Bronchial epithelial cell (primary cell): Measurements from ENCODE around the gene HUNK. TPM values are rescaled to one million over a fixed set of nuclear protein-coding genes. Genes with fewer than 3 reads are reported as not detected.

Experiments
- DNase-seq: peaks from one replicate; pipeline ENCODE4 v3.0.0-alpha.2; 2010; ENCODE audit warnings: low read depth
- FAIRE-seq: peaks from 2 replicates; lab custom pipeline; 2011; peaks lifted over from hg19 to GRCh38; lab: Jason Lieb, UNC
- H3K27me3 ChIP-seq: 2 replicates; pipeline ENCODE4 v1.5.1; 2011; ENCODE audit warnings: low read length; ENCODE audit not compliant: control insufficient read depth, insufficient read depth
- H3K36me3 ChIP-seq: 2 replicates; pipeline ENCODE4 v1.5.1; 2011; ENCODE audit warnings: low read length; ENCODE audit not compliant: control insufficient read depth, insufficient read depth
- H3K4me3 ChIP-seq: 2 replicates; pipeline ENCODE4 v1.5.1; 2011; ENCODE audit warnings: mild to moderate bottlenecking, low read depth, low read length, control low read depth
- CTCF ChIP-seq: IDR thresholded peaks from 2 replicates; pipeline ENCODE4 v1.5.1; 2011; ENCODE audit warnings: mild to moderate bottlenecking, moderate library complexity, low read length, control low read depth, inconsistent platforms; ENCODE audit not compliant: insufficient read depth, severe bottlenecking
- total RNA-seq: library from RNA; depleted of rRNA; stranded (reverse); fragments of >200 nt; gene quantifications from 2 replicates; pipeline ENCODE4 v1.2.1, GENCODE V29; 2014

HUNK gene
- total RNA-seq, 1 donor from 2014 or later: under 0.01 TPM

GRCh38 chr21:31905503-31906451 is 33.0 kb downstream of the HUNK start:
- H3K27me3 ChIP-seq: no peaks in the 10 kb centered on the region

DNA sequence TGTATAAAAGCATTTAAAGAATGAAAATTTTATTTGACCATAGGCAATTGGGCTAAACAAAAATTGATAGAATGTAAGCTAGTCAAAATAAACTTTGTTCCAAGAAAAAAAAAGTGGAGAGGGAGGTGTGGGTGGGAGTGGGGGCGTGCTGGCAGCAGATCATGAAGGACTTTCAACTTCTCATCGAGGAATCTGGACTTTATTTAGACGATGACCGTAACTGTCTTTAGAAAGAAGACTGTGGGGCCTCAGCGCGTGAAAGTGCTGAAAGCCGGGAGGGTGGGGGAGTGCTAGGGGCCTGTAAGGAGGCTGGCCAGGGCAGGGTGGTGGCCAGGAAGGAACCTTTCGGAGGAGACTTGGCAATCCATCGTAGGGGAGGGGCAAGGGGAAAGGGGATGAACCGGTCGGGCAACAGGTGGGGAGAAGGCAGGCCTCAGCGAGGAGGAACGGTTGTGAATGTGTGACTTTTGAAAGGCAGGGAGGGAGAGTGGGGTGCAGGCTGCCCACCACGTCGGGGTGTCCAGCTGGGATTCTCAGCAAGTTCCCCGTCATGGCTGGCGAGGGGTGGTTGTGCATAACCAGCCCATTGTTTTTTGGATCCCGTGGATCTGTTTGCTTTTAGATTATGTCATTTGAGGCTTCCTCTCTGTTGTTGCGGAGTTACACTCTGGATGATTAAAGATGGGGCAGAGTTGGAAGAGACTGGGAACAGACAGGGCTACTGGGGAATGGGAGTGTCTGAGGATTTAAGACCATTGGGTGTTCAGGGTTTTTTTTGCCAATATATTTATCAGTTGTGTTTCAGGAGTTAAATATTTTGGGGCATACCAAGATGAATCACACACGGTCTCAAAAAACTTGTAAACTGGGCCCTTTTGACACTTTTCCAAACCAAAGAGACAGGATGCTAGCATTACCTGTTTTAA is 35.5 kb downstream of the HUNK start:
- no peak overlapping the region for H3K4me3 ChIP-seq
- no peaks in the 10 kb centered on the region for H3K36me3 ChIP-seq
- TF ChIP-seq CTCF: no peak
- peak; percentile 16 for DNase-seq
- no peaks in the 10 kb centered on the region for H3K27me3 ChIP-seq
- no peak for FAIRE-seq

More at GRCh38 chr21:31905503-31906451, 33.0 kb downstream of the HUNK start:
- no peak for TF ChIP-seq CTCF
- H3K4me3 ChIP-seq: no peak overlapping the region
- DNase-seq: no peak
- no peaks in the 10 kb centered on the region for H3K36me3 ChIP-seq
- FAIRE-seq: no peak

DNA sequence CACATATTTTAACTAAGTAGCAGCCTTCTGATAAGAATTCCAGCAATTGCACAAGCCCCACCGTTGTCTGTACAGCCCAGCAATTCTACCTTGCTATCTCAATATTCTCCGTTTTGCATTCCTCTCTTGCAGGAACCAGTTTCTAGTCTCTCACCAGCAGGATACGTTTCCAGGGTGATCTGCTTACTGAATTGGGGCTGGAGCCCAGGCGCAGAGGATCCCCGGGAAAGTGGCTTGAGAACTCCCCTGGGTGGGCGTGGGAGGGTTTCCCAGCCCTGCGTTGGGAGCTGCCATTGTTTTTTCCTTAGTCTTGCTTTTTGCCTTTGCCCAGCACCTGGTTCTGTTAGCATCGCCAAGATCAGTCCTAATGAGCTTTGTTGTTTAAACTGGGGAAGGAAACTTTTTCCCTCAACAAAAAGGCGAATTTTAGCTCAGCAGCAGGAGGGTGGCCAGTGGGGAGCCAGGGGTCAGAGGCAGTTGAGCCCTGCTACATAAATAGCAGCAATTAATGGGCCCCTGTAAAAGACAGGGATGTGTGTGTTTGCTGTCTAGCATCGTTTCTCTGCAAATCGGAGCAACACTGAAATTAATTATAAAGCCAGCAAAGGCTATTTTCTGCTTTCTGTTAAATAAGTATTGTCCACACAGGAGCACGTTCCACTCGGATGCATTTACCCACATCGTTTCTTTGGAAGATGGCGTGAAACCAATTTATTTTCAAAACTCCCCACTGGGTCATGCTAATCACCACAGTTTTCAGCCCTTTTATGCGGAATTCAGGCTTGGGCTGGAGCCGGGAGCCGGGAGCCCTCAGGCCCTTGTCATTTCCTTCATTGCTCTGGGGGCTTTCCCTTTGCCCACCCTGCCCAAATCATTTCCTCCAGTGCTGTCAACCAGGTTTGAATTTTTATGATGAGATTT is 36.6 kb downstream of the HUNK start:
- FAIRE-seq (no peak), DNase-seq (no peak)
- TF ChIP-seq CTCF: no peak
- H3K36me3 ChIP-seq: no peaks in the 10 kb centered on the region
- H3K4me3 ChIP-seq: no peak overlapping the region
- H3K27me3 ChIP-seq: no peaks in the 10 kb centered on the region

GRCh38 chr21:31910074-31910470 is 37.3 kb downstream of the HUNK start:
- FAIRE-seq (no peak), DNase-seq (no peak)
- TF ChIP-seq CTCF: no peak
- H3K4me3 ChIP-seq: no peak overlapping the region
- no peaks in the 10 kb centered on the region for H3K27me3 ChIP-seq
- no peaks in the 10 kb centered on the region for H3K36me3 ChIP-seq

- no peak overlapping the region for H3K4me3 ChIP-seq
- no peaks in the 10 kb centered on the region for H3K27me3 ChIP-seq
- FAIRE-seq (no peak), DNase-seq (peak; percentile 71)
- TF ChIP-seq CTCF: no peak
- H3K36me3 ChIP-seq: no peaks in the 10 kb centered on the region
Observed at GRCh38 chr21:31911138-31911907, 38.5 kb downstream of the HUNK start.
